Stimulated activated CD4-positive, alpha-beta T cell treated with anti-CD3 and anti-CD28 coated beads, Interleukin-12 subunit alpha, Interleukin-12 subunit beta, amount 100 ng/mL, for 4 hours (primary cell): ENCODE measurements around the gene CRYBA1.
"Not testable (repeated sequence)": the region's sequence is repeated elsewhere in the genome, so short reads cannot be mapped to it uniquely, and the experiment has no call there.

Experiments
- DNase-seq: peaks from one replicate; pipeline ENCODE4 v3.0.0-alpha.2; 2020

CRYBA1 gene, protein sequence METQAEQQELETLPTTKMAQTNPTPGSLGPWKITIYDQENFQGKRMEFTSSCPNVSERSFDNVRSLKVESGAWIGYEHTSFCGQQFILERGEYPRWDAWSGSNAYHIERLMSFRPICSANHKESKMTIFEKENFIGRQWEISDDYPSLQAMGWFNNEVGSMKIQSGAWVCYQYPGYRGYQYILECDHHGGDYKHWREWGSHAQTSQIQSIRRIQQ

GRCh38 chr17:29246628-29247027, at the start of gene CRYBA1:
Gene CRYBA1, plus strand, starts transcription at chr17:29246859. Its CDS starts 5 bp downstream, at chr17:29246864.
- no peak for DNase-seq

GRCh38 chr17:29197516-29198272, 49.0 kb upstream of the CRYBA1 start:
- DNase-seq, result no peak

- DNase-seq, result not testable (repeated sequence)
These were observed 42.4 kb upstream of the CRYBA1 start for GRCh38 chr17:29204068-29204804.

- no peak for DNase-seq
These were observed 41.6 kb upstream of the CRYBA1 start for GRCh38 chr17:29205047-29205446.

DNA sequence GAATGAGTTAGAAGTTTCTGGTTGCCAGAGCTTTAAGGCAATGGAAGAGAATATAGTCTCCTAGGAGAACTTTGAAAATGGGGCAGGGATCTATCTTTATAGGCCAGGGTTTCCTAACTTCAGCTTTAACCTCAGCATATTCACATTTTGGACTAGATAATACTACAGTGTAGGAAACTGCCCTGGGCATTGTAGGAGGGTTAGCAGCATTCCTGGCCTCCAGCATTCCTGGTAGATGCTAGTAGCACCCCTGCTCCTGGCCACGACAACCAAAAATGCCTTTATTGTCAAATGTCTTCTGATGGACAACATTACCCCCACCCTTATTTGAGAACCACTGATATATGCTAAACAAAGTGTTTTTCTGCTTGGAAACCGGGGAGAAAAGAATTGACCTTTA, 38.7 kb upstream of the CRYBA1 start:
- no peak for DNase-seq

- DNase-seq, result no peak
These were observed 37.6 kb upstream of the CRYBA1 start for GRCh38 chr17:29209073-29209472.

- DNase-seq, result no peak
These were observed 35.8 kb upstream of the CRYBA1 start for GRCh38 chr17:29210879-29211278.

DNA sequence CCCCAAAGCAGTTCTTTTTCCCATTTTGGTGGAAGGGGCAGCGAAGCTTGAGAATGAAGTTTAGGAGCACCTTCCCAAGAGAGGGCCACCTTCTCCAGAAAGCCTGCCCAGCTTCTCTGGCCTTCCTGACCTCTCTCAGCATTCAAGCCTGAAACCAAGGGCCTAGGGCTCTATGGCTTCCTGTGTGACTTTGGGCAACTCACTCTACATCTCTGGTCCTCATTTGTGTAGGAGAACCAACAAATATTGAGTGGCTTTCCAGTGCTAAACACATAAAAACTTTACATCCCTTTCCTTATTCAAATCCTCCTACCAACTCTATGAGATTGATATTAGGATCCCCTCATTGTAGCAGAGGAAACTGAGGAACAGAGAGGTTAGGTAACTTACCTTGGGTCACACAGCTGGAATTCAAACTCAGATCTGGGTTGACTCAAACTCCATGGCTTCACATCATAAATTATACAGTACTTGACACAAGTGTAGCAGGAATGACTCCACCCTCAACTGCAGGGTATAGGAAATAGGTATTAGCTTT, 34.5 kb upstream of the CRYBA1 start:
- no peak for DNase-seq

- DNase-seq, result no peak
These were observed 34.0 kb upstream of the CRYBA1 start for GRCh38 chr17:29212681-29213121.

DNA sequence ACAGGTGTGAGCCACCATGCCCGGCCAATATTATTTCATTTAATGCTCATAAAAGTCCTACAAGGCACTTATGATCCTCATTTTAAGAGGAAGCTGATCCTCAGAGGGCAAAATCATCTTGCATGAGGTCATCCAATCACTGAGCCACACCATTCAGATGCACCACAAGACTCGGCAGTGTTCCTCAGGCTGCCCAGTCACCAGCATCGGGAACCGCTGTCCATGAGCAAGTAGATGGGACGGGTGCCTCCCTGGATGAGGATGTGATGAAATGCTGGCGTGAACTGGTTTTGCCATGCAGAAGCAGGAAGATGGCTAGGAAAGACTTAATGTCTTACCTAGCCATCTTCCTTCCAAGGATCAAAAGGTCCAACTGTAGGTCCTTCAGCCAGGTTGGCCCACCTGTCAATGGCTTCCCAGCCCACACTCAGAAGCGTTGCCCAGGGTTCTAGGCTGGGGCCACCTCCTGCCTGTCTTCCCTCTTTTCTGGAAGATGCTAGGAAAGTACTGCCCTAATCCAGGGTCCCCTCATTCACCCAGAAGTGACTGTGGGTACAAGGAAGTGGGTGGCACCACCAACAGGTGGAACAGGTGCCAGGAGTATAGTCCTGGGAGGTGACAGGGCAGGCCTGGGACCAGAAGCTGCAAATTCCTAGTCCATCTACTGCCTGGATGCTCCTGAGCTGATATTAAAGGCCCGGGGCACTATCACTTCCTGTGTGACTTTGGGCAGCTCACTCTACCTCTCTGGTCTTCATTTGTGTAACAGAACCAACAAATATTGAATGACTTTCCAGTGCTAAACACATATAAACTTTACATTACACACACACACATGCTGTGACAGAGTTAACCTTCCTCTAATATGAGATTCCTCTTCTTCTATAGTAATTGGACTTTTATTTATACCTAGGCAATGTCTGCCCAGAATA, 32.2 kb upstream of the CRYBA1 start:
- no peak for DNase-seq

GRCh38 chr17:29215174-29215573, 31.5 kb upstream of the CRYBA1 start:
- DNase-seq, result no peak

GRCh38 chr17:29215717-29216116, 30.9 kb upstream of the CRYBA1 start:
- no peak for DNase-seq

GRCh38 chr17:29216181-29216580, 30.5 kb upstream of the CRYBA1 start:
- no peak for DNase-seq

DNA sequence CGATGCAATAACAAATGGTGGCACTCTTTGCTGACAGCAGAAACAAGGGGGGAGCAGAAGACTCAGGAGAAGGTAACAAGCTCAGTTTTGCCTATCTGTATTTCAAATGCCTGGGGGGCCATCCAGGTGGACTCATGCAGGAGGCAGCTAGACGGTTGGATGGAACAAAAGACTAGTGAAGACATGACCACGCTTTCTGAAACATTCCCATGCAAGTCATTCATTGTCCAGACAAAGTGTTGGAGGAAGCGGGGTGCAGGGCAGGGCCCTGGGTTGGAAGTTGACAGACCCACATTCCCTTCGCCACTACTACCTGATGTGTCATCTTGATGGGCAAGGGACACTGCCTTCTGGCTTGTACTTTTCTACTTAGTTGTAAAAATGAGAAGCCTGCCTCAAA, 29.8 kb upstream of the CRYBA1 start:
- DNase-seq, result no peak

- peak; percentile 61 for DNase-seq
These were observed 27.1 kb upstream of the CRYBA1 start for GRCh38 chr17:29219378-29220047.

- DNase-seq, result not testable (repeated sequence)
These were observed 25.3 kb upstream of the CRYBA1 start for GRCh38 chr17:29221338-29221737.

DNA sequence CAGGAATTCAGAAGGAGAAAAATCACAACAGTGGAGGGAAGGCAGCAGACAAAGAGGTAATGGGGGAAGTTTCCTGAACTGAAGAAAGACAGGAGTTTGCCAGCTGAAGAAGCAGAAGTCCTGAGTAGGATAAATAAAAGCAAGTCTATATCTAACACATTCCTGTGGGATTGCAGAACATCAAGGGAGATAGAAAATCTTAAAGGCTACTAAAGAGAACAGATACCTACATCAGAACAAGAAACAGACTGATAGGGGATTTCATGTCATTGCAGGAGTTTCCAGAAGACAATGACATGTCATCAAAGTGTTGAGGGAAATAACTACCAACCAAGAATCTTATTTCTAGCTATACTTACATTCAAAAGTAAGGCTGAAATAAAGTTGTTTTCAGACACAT, 21.3 kb upstream of the CRYBA1 start:
- no peak for DNase-seq

- DNase-seq, result no peak
These were observed 13.4 kb upstream of the CRYBA1 start for GRCh38 chr17:29233301-29233700.

DNA sequence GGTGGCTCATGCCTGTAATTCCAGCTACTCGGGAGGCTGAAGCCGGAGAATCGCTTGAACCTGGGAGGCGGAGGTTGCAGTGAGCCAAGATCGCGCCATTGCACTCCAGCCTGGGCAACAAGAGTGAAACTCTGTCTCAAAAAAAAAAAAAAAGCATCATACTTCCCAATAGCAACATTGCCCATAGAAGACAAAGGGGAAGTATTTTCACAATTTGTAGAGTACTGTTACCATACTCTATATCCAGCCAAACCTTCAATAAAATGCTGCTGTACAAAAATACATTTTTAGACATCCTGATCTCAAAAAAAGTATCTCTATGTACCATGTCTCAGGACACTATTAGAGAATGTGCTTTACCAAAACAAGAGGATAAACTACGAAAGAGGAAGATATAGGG, 11.7 kb upstream of the CRYBA1 start:
- not testable (repeated sequence) for DNase-seq

GRCh38 chr17:29235904-29236303, 10.8 kb upstream of the CRYBA1 start:
- no peak for DNase-seq

DNA sequence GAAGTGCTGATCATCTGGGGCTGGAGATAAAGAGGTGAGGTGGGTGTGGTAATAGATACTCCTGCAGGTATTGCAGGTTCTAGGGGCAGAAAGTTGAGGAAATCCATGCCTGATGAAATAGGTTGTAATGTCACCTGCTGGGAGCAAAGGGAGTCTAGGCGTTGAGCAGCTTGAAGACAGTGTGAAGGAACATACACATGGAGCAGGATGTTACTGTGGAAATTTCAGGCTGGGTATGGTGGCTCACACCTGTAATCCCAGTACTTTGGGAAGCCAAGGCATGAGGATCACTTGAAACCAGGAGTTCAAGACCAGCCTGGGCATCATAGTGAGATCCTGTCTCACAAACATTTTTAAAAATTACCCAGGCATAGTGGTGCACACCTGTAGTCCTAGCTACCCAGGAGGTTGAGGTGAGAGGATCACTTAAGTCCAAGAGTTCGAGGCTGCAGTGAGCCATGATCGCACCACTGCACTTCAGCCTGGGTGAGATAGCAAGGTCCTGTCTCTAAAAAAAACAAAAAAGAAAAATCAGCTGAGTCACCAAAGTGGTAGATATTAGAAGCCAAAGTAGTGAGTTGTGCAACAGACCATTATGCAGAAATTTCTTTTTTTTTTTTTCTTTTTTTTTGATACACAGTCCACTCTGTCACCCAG, 9.1 kb upstream of the CRYBA1 start:
- DNase-seq, result no peak
